Activated naive CD8-positive, alpha-beta T cell treated with anti-CD3 and anti-CD28 coated beads, Interleukin-2, amount 10 ng/mL, durations not matched to agents 7 days and 5 days (primary cell): ENCODE measurements around the gene WBP1L. TPM values are rescaled to one million over a fixed set of nuclear protein-coding genes. Genes with fewer than 3 reads are reported as not detected.

ENCODE experiments used
- ATAC-seq: fragments of 150-1000 bp; cut with Tn5 transposase; one replicate; pipeline ENCODE4 v1.10.0; 2021; ENCODE audit warnings: low read depth, moderate library complexity
- POLR2A ChIA-PET: fragments of 350-600 bp; sonication (Branson Sonifier 250); formaldehyde crosslinking; loops from one replicate; lab custom pipeline; 2021; ENCODE audit warnings: antibody characterized with exemption; lab: Charles Lee
- DNase-seq: peaks from one replicate; pipeline ENCODE4 v3.0.0; 2021
- H3K27ac Mint-ChIP-seq: one replicate; pipeline ENCODE4 v1.8.0; 2022; ENCODE audit warnings: mild to moderate bottlenecking, mixed read lengths
- H3K27me3 Mint-ChIP-seq: one replicate; pipeline ENCODE4 v1.8.0; 2022; ENCODE audit warnings: mild to moderate bottlenecking, moderate library complexity, mixed read lengths
- H3K36me3 Mint-ChIP-seq: one replicate; pipeline ENCODE4 v1.8.0; 2021; ENCODE audit warnings: mild to moderate bottlenecking, mixed read lengths
- H3K4me1 Mint-ChIP-seq: one replicate; pipeline ENCODE4 v1.8.0; 2021; ENCODE audit warnings: mixed read lengths
- H3K4me3 Mint-ChIP-seq: one replicate; pipeline ENCODE4 v1.8.0; 2022; ENCODE audit warnings: mild to moderate bottlenecking, moderate library complexity, mixed read lengths
- H3K9me3 Mint-ChIP-seq: one replicate; pipeline ENCODE4 v1.8.0; 2021; ENCODE audit warnings: mixed read lengths
- total RNA-seq, 2 experiments: library from RNA; stranded (reverse); gene quantifications; one replicate each; pipeline ENCODE4 v1.2.3, GENCODE V29; 2021

The WBP1L gene
- total RNA-seq, 2 experiments from 2014 or later: 31.0 to 31.4 TPM

DNA sequence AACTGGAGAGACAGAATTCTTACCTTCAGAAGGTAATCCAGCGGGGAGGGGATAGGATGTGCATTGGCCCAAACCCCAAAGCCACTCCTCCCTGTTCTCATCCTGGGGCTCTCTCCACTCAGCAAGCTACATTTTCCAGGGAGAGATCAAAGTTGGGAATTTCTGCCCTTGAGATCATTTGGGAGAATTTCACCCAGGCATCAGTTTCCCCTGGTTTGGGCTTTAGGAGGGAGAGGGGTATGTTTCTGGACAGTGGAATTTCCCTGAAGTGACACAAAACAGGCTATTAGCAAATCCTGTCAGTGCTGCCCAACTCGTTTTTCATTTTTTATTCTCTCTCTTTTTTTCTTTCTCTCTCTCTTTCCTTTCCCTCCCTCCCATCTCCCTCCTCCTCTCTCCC lies 57.7 kb downstream of the WBP1L start:
- Mint-ChIP-seq H3K9me3 (peaks cover 2% of the 10 kb centered on the region), H3K27ac (no peak overlapping the region), H3K36me3 (peaks cover 29% of the 10 kb centered on the region), H3K4me1 (peaks cover 31% of the 10 kb centered on the region), H3K4me3 (no peak overlapping the region), H3K27me3 (no peaks in the 10 kb centered on the region)
- DNase-seq (no peak), ATAC-seq (no peak)
- POLR2A ChIA-PET: no interaction called here

DNA sequence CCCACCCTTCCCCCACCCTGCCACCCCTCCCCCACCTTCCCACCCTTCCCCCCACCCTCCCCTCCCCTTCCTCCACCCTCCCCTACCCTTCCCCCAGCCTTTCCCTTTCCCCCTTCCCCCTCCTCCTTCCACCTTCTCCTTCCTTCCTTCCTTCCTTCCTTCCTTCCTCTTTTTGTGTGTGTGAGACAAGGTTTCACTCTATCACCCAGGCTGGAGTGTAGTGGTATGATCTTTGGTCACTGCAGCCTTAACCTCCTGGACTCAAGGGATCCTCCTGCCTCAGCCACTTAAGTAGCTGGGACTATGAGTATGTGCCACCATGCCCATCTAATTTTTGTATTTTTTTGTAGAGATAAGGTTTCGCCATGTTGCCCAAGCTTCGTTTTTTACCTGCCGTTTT lies 58.2 kb downstream of the WBP1L start:
- Mint-ChIP-seq H3K36me3 (peaks cover 29% of the 10 kb centered on the region), H3K27ac (peak overlapping the region; percentile 74), H3K4me1 (peaks cover 26% of the 10 kb centered on the region), H3K9me3 (peaks cover 2% of the 10 kb centered on the region), H3K27me3 (no peaks in the 10 kb centered on the region), H3K4me3 (no peak overlapping the region)
- POLR2A ChIA-PET: interaction anchor here (0.9 kb wide), 1 partner anchor 352 kb away, joined by 3 read pairs; no protein-coding TSS in a partner anchor
- DNase-seq: no peak
- ATAC-seq: no peak

DNA sequence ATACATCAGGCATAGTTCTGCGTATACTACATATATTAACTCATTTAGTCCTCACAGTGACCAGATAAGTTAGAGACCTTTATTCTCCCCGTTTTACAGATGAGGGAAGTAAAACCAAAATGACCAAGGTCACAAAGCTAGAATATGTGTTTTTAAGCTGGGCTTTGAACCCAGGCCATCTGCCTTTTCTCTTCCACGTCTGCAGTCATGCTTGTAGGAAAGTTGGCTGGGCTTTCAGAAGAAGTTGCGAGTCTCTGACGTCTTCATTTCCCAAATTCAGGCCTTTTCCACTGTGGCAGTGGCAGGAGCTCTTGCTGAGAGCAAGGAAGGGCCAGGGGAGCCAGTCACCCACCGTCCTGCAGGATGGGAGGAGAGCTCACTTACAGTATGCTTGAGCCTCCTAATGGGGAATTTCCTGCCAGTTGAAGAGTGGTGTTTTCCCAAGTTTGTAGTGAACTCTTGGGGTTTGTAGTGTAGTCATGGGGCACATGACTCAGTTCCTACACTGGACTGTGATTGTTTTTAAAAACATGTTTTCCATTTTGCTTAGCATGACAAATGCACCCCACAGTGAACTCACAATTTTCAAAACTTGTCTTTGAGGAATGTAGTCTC lies 59.3 kb downstream of the WBP1L start:
- Mint-ChIP-seq H3K27me3 (no peaks in the 10 kb centered on the region), H3K27ac (peak overlapping the region; percentile 25), H3K4me1 (peaks cover 23% of the 10 kb centered on the region), H3K9me3 (peaks cover 2% of the 10 kb centered on the region), H3K4me3 (no peak overlapping the region), H3K36me3 (peaks cover 27% of the 10 kb centered on the region)
- DNase-seq (no peak), ATAC-seq (no peak)
- POLR2A ChIA-PET: interaction anchor here (0.9 kb wide), 1 partner anchor 353 kb away, joined by 3 read pairs; no protein-coding TSS in a partner anchor

- POLR2A ChIA-PET: interaction anchor here (0.7 kb wide), 1 partner anchor 955 kb away, joined by 3 read pairs; no protein-coding TSS in a partner anchor
- no peak for DNase-seq
- Mint-ChIP-seq H3K27me3 (no peaks in the 10 kb centered on the region), H3K9me3 (peaks cover 2% of the 10 kb centered on the region), H3K36me3 (peaks cover 21% of the 10 kb centered on the region), H3K4me3 (no peak overlapping the region), H3K27ac (no peak overlapping the region), H3K4me1 (peaks cover 28% of the 10 kb centered on the region)
- no peak for ATAC-seq
These were observed 60.8 kb downstream of the WBP1L start for GRCh38 chr10:102804382-102805055.

DNA sequence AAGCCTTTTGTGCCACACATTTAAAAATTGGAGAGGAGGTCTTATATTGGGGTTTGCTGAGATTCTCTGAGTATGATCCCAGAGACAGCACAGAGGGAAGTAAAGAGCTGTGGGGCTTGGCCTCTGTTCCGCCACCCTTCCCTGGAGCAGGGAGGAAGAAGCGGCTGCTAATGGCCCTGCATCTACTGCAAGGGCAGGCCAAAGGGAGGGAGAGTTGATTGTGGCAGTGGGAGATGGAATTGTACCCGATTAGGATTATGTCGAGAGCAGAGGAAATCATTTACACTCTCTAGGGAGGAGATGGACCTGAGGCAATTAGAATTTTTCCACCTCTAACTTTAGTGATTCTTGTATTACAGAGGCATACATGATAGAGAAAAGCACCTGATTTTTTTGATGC lies 64.6 kb downstream of the WBP1L start:
- Mint-ChIP-seq H3K27me3 (no peaks in the 10 kb centered on the region), H3K4me3 (no peak overlapping the region), H3K4me1 (peaks cover 25% of the 10 kb centered on the region), H3K27ac (no peak overlapping the region), H3K9me3 (peaks cover 2% of the 10 kb centered on the region), H3K36me3 (peaks cover 21% of the 10 kb centered on the region)
- POLR2A ChIA-PET: no interaction called here
- DNase-seq: no peak
- no peak for ATAC-seq

DNA sequence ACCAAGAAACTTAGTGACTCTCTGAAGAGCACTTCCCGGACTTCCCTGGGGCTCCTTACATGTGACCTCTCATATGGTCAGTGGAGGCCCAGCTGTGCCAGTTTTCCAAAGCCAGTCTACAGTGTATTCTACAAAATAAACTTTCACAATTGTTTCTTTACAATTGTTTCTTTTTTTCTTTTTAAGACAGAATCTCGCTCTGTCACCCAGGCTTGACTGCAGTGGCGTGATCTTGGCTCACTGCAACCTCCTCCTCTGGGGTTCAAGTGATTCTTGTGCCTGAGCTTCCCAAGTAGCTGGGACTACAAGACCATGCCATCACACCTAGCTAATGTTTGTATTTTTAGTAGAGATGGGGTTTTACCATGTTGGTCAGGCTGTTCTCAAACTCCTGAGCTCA lies 67.6 kb downstream of the WBP1L start:
- Mint-ChIP-seq H3K4me3 (no peak overlapping the region), H3K4me1 (peaks cover 33% of the 10 kb centered on the region), H3K27me3 (no peaks in the 10 kb centered on the region), H3K36me3 (peaks cover 20% of the 10 kb centered on the region), H3K27ac (no peak overlapping the region), H3K9me3 (no peaks in the 10 kb centered on the region)
- POLR2A ChIA-PET: interaction anchor here (0.6 to 1.6 kb wide), 3 partner anchors 16 to 97 kb away, joined by 3 to 7 read pairs (median 3); partner anchors contain the start of genes ARL3 and SFXN2
- ATAC-seq (no peak), DNase-seq (no peak)

DNA sequence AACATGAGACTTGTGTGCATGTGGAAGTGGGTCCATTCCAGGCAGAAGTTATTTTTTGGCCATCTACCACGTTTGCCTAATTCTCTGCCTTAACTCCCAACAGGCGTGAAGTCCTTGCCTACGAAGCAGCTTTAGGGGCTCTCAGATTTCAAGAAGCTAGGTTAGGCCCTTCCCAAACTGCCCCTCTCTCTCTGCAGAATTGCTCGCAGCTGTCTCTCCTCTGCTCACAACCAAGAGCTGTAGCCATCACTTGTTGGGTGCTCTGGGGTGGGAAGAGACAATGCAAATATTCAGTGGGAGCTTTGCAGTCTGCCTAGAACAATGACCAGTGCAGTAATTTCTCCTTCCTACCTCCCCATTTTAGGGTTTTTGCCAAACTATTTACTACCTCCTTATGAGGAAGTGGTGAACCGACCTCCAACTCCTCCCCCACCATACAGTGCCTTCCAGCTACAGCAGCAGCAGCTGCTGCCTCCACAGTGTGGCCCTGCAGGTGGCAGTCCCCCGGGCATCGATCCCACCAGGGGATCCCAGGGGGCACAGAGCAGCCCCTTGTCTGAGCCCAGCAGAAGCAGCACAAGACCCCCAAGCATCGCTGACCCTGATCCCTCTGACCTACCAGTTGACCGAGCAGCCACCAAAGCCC lies 68.6 kb downstream of the WBP1L start:
- Mint-ChIP-seq H3K27ac (peak overlapping the region; percentile 93), H3K4me3 (peak overlapping the region; percentile 70), H3K36me3 (peaks cover 21% of the 10 kb centered on the region), H3K9me3 (no peaks in the 10 kb centered on the region), H3K27me3 (no peaks in the 10 kb centered on the region), H3K4me1 (peaks cover 33% of the 10 kb centered on the region)
- ATAC-seq (peak; percentile 98), DNase-seq (peak; percentile 53)
- POLR2A ChIA-PET: interaction anchor here (0.6 to 1.6 kb wide), 5 partner anchors 12 to 98 kb away, joined by 3 to 7 read pairs (median 4); partner anchors contain the start of genes ARL3, SFXN2 and WBP1L

DNA sequence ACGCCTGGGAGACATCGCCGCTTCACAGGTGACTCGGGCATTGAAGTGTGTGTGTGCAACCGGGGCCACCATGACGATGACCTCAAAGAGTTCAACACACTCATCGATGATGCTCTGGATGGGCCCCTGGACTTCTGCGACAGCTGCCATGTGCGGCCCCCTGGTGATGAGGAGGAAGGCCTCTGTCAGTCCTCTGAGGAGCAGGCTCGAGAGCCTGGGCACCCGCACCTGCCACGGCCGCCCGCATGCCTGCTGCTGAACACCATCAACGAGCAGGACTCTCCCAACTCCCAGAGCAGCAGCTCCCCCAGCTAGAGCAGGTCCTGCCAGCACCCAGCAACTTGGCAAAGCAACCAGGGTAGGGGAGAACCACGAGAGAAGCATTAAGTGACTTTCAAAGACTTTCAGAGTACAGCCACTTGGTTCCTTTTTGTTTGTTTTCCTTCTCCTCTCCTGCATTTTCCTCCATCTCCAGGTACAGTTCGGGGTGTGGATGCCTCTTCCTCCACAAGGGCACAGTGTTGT lies 69.3 kb downstream of the WBP1L start:
- H3K9me3 Mint-ChIP-seq: no peaks in the 10 kb centered on the region
- DNase-seq: no peak
- POLR2A ChIA-PET: interaction anchor here (0.6 to 1.6 kb wide), 4 partner anchors 13 to 98 kb away, joined by 3 to 7 read pairs (median 4); partner anchors contain the start of genes ARL3, SFXN2 and WBP1L
- no peak for ATAC-seq
- no peaks in the 10 kb centered on the region for H3K27me3 Mint-ChIP-seq
- peaks cover 21% of the 10 kb centered on the region for H3K36me3 Mint-ChIP-seq
- peak overlapping the region; percentile 93 for H3K27ac Mint-ChIP-seq
- H3K4me1 Mint-ChIP-seq: peaks cover 33% of the 10 kb centered on the region
- peak overlapping the region; percentile 70 for H3K4me3 Mint-ChIP-seq

GRCh38 chr10:102813734-102814452 lies 70.1 kb downstream of the WBP1L start:
- peaks cover 21% of the 10 kb centered on the region for H3K36me3 Mint-ChIP-seq
- H3K27ac Mint-ChIP-seq: peak overlapping the region; percentile 87
- no peaks in the 10 kb centered on the region for H3K27me3 Mint-ChIP-seq
- ATAC-seq: no peak
- no peaks in the 10 kb centered on the region for H3K9me3 Mint-ChIP-seq
- peaks cover 28% of the 10 kb centered on the region for H3K4me1 Mint-ChIP-seq
- no peak overlapping the region for H3K4me3 Mint-ChIP-seq
- POLR2A ChIA-PET: no interaction called here
- no peak for DNase-seq

GRCh38 chr10:102814453-102814871 lies 70.7 kb downstream of the WBP1L start:
- Mint-ChIP-seq H3K4me1 (peaks cover 27% of the 10 kb centered on the region), H3K36me3 (peaks cover 21% of the 10 kb centered on the region), H3K4me3 (no peak overlapping the region), H3K27ac (no peak overlapping the region), H3K9me3 (no peaks in the 10 kb centered on the region), H3K27me3 (no peaks in the 10 kb centered on the region)
- ATAC-seq: no peak
- POLR2A ChIA-PET: no interaction called here
- DNase-seq: no peak

- Mint-ChIP-seq H3K4me1 (peaks cover 27% of the 10 kb centered on the region), H3K9me3 (no peaks in the 10 kb centered on the region)
These were observed 71.3 kb downstream of the WBP1L start for GRCh38 chr10:102814873-102815661.

More at GRCh38 chr10:102814873-102815661, 71.3 kb downstream of the WBP1L start:
- Mint-ChIP-seq H3K36me3 (peaks cover 19% of the 10 kb centered on the region), H3K4me3 (no peak overlapping the region), H3K27me3 (no peaks in the 10 kb centered on the region), H3K27ac (peak overlapping the region; percentile 5)
- DNase-seq: no peak
- ATAC-seq: no peak
- POLR2A ChIA-PET: no interaction called here
